ENCODE data around the gene ALG9.
A peak's percentile ranks its signal among the peaks of the same experiment; 100 is the strongest.
"Not testable (repeated sequence)": the region's sequence is repeated elsewhere in the genome, so short reads cannot be mapped to it uniquely, and the experiment has no call there.

Gene ALG9, protein sequence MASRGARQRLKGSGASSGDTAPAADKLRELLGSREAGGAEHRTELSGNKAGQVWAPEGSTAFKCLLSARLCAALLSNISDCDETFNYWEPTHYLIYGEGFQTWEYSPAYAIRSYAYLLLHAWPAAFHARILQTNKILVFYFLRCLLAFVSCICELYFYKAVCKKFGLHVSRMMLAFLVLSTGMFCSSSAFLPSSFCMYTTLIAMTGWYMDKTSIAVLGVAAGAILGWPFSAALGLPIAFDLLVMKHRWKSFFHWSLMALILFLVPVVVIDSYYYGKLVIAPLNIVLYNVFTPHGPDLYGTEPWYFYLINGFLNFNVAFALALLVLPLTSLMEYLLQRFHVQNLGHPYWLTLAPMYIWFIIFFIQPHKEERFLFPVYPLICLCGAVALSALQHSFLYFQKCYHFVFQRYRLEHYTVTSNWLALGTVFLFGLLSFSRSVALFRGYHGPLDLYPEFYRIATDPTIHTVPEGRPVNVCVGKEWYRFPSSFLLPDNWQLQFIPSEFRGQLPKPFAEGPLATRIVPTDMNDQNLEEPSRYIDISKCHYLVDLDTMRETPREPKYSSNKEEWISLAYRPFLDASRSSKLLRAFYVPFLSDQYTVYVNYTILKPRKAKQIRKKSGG

DNA sequence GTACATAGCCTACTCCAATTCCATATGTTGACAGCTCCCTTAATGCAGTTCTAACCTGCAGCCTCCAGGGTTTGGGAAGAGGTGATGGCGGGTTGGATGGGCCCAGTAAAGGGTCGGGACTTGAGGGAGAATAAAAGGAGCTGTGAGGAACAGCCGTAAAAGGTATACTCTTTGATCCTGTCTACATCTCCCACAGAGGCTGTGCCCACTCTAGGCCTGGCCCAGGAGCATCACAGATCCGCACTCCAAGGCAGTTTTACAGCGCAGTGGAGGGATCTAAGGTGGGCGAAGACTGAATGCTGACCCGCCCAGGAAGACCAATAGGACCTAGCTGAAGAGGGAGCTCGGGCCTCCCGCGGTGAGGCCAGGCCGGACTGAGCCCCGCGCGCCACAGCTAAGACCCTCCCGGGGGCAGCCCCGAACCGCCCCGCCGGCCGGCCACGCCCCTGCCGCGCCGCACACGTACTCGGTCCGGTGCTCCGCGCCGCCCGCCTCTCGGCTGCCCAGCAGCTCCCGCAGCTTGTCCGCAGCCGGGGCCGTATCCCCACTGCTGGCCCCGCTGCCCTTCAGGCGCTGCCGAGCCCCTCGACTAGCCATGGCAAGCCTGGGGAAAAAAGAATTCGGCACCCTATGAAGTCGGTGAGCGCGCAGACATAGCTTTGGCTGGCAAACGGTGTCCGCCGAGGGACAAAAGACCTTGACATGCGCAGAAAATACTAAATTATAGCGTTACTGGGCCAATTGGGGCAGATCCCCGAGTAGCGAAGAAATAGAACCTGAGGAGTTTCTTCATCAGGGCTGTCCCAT lies at the start of gene ALG9:
ALG9 (minus strand) TSS at position 696 of the 807 bp plus-strand sequence; CDS start at position 597, 99 bp downstream.
- DNase-seq (ENCODE audit: low read depth in 2 of 2), result peak; percentile 69 to 82

DNA sequence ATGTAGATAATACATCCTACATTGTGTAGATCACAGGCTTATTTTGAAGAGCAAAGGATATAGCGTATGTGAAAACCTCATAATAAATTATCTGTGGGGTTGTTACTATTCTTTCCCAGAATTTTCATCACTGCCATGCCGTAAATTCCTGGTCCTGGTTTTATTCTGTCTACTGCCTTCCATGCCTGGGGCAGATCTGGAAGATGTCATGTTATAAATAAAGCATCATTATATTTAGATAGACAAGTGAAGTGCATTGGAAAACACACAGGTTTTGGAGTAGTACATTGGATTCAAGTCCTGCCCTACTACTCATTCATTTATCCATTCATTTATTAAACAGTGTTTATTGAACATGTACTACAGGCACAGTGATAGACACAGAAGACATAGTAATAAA lies 49.5 kb upstream of the ALG9 start:
- DNase-seq (ENCODE audit: low read depth in 2 of 2), result no peak

DNA sequence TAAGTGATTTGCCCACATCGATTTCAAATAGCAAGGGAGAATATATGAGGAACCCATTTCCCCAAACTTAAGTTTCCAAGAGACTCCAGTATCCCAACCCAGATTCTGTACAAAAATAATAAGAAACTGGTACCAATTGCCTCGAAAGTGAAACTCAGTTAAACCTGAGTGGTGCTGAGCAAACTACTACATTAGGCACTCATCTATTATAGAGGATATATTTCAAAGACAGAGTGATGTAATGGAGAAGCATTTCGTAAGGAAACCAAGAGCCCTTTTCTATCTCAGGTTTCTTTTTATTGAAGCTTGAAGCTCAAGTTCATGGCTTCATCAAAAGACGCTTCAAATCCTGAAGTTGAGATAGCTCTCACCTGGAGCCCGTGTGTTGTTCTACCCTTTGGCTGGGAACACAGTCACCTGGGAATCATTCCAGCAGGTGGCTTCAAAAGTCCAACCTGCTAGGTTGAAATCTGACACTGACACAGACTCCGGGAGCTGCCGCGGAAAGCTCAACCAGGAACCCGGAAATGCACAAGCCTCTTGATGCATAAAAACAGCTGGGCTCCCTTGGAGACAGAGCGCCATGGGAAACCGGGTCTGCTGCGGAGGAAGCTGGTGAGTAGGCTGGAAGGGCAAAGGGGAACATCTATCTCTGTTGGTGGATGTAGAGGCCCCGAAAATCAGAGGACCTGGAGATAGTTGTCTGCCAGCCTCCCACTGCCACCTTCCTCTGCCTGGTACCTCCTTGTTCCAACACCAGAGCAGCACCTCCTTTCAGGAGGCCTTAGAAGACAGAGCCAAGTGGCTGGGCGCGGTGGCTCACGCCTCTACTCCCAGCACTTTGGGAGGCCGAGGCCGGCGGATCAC lies 47.2 kb upstream of the ALG9 start, which contains the start of gene C11orf52:
C11orf52 (plus strand) TSS at position 524 of the 867 bp plus-strand sequence; CDS start at position 584, 60 bp downstream.
- no peak for DNase-seq (ENCODE audit: low read depth in 2 of 2)

DNA sequence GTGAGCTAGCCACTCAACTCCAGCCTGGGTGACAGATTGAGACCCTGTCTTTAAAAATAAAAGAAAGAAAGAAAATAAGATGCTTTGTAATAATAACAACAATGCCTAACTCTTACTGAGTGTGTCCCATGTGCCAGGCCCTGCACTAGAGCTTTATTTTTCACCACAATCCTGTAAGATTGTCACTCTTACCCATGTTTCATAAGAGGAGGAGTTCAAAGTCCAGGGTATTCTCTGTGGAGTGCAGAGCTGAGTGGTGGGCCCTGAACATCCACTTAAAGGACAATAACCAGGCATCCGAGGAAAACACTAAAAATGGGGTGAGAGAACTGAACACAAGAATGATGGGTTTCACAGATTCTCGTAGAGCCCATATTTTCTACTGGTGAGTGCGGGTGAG lies 46.4 kb upstream of the ALG9 start:
- DNase-seq (ENCODE audit: low read depth in 2 of 2), result no peak

DNA sequence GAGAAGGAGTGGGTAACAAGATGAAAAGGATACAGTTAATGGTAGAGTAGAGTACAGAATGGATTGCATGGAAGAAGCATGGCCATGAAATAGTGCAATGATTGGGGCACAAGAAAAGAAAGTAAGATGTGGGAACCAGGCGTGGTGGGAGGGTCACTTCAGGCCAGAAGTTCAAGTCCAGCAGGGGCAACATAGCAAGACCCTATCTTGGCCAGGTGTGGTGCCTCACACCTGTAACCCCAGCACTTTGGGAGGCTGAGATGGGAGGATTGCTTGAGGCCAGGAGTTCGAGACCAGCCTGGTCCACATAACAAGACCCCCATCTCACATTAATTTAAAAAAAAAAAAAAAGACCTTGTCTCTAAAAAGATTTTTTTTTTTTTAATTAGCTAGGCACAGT lies 45.9 kb upstream of the ALG9 start:
- no peak for DNase-seq (ENCODE audit: low read depth in 2 of 2)

DNA sequence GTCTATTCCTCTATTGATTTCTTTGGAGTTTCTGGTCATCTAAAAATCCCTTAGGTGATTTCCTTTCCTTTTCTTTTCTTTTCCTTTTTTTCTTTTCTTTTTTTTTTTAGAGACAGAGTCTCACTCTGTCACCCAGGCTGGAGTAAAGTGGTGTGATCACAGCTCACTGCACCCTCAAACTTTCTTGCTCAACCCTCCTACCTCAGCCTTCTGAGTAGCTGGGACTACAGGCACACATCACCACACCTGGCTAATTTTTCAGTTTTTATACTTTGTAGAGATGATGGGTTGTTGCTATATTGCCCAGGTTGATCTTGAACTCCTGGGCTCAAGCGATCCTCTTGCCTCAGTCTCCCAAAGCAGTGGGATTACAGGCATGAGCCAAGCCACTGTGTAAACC lies 45.4 kb upstream of the ALG9 start:
- no peak for DNase-seq (ENCODE audit: low read depth in 2 of 2)

DNA sequence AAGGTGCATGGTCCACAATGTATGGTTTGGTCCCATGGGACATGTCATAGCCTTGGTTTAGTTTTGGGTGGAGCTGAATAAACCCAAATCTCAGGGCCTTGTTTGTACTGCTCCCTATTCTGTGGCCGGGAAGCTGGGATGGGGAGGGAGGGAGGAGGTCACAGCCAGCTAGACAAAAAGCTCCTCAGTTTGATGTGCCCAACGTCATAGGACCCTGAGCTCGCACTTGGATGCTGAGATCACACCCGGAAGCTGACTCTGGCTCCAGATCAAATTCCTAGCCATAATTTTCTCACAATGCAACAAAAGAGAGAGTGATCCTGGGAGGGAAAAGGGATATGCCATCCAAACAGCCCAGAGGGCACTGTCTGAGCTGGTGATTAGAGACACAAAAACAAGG lies 42.6 kb upstream of the ALG9 start:
- DNase-seq (ENCODE audit: low read depth in 2 of 2), result no peak

DNA sequence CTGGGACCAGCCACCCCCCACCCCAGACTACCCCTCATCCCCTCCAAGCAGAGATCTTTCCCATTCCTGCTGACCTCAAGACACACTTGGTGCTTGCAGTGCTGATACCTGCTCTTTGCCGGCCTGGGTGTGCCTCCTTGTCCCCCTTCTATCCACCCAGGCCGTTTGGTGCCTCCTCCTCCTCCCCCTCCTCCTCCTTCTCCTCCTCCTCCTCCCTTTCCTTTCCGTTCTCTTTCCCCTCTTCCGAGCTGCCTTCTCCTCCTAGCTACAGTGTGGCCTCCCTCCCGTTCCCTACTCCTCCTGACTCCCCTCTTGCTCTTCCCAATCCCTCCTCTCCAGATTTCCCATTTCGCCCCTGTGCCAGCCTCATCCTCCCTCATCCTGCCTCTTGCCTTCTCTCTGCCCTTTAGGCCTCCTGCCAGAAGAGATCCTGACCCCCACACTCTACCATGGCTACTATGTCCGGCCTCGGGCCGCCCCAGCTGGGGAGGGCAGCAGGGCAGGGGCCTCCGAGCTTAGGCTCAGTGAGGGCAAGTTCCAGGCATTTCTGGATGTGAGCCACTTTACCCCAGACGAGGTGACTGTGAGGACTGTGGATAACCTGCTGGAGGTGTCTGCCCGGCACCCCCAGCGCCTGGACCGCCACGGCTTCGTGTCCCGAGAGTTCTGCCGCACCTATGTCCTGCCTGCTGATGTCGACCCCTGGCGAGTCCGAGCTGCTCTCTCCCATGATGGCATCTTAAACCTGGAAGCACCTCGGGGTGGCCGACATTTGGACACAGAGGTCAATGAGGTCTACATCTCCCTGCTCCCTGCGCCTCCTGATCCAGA lies 41.9 kb upstream of the ALG9 start:
- no peak for DNase-seq (ENCODE audit: low read depth in 2 of 2)

DNA sequence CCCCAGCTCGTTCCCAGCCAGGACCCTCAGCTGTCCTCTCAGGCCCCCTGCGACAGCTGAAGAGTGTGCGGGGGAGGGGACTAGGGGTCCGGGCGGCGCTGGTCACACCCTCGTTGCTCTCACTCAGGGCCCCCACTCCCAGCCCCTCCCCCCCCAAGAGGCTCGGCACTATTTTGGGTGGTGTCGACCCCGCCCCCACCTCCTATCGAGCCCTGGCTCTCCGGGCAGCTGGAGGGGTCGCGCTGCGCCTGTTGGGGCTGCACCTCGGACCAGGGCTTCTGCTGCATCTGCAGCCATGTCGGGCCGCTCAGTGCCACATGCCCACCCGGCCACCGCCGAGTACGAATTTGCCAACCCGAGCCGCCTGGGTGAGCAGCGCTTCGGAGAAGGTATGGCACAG lies 41.2 kb upstream of the ALG9 start, which contains the start of gene HSPB2:
HSPB2 (plus strand) TSS at position 200 of the 400 bp plus-strand sequence; CDS start at position 296, 96 bp downstream.
- no peak for DNase-seq (ENCODE audit: low read depth in 2 of 2)

DNA sequence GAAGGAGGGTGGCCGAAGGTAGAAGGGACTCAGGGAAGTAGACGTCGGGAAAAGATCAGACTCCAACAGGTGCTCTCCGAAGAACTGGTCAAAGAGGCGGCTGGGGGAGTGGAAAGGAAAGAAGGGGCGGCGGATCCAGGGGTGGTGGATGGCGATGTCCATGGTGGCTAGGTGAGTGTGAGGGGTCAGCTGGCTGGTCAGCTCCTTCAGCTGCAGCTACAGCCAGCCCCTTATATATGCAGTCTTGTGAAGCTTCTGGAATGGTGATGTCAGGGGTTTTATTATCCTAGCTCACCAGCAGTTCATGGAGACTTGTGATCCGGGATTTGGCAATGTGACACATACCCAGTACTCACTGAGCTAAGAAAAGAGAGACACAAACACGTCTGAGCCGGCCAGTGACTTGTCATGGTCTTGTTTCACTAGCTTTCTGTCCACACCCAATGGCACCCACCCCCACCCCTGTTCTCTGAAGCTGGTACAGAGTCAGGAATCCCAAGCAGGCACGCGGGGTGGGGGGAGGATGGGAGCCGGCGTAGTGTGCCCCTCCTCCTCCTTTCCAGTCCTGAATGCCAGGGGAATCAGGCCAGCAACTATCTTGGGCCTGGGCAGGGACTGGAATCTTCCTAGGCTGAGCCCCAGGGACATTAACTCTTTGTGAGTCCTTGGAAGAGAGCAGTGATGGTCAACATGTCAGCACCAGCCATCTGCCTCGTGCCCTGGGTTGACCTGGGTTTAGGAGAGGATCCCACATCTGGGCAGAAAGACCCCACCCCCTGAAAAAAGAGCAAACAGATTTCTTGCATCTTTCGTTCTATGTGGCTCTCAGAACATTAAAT lies 40.4 kb upstream of the ALG9 start, which contains the start of gene CRYAB:
CRYAB (minus strand) TSS at position 208 of the 839 bp plus-strand sequence; CDS start at position 162, 46 bp downstream.
- no peak for DNase-seq (ENCODE audit: low read depth in 2 of 2)

DNA sequence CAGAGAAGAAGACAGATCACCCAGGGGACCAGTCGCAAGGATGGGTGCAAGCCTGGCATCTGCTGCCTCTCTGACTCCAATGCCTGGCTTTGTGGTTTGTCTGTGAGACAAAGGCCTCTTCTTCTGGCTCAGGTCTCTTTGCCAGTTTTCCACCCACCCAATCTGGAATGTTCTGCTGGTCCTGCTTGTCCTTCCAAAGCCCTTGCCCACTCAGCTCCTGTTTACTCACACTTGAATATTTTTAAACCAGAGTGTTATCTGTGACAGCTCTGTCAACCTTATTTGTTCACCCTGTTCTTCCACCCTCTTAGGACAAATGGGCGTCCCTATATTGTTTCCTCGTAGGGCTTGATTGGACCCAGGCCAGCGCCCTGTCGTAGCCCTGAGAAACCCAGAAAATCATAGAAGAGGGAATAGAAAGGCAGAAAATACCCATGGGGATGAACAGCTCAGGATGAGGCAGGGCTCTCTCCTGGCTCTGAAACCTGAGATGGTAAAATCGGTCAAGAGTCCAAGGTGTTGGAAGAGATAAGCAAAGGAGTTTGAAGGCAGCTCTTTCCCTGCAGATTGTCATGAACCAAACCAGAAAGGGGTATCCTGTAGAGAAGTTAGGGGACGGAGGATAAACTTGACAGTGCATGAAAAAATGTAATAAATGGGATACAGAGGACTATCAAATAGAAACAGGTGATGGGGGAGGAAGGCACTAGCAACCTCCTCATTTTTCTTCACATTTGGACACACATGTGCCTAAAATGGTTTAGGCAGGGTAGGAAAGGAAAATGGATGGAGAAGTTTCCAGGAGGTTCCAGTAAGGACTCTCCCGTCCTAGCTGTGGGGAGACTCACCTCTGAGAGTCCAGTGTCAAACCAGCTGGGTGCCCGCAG lies 39.5 kb upstream of the ALG9 start:
- no peak for DNase-seq (ENCODE audit: low read depth in 2 of 2)

DNA sequence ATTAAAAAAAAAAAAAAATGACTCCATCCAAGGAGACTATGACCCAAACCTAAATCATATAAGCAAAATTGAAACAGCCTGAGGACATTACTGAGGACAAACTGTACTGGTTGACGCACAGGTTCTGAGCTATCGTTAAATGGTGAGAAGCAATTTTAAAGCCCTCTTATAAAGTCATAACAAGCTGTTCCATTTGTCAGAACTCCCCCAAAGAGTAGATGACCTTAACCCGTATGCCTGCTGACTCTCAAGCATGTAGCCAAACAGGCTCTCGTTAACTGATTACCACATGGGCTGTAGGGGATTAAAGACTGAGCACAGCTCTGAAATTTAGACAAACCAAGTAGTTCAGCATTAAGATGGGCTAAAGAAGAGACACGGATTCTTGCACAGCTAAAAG lies 38.0 kb upstream of the ALG9 start:
- no peak for DNase-seq (ENCODE audit: low read depth in 2 of 2)

DNA sequence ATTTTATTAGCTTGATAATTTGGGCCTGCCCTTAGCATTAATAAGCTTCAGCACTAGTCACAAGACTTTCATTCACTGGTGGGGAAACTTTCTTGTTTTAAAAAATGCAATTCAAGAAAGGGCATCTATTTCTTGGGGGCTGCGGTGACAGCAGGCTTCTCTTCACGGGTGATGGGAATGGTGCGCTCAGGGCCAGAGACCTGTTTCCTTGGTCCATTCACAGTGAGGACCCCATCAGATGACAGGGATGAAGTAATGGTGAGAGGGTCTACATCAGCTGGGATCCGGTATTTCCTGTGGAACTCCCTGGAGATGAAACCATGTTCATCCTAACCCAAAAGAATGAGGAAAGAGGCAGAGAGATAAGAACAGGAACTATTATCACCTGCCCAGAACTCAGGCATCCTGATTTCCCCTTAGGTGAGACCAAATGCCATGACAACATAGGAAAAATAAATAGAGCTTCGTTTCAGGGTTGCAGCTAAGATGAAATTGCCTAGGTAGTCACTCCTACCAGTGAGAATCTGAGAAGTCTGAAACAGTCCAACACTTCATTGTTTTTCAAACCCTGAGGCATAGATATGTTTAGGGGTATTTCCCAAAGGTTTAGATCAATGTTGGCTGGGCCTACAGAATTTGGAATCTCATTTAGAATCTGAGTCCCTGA lies 37.4 kb upstream of the ALG9 start:
- no peak for DNase-seq (ENCODE audit: low read depth in 2 of 2)

DNA sequence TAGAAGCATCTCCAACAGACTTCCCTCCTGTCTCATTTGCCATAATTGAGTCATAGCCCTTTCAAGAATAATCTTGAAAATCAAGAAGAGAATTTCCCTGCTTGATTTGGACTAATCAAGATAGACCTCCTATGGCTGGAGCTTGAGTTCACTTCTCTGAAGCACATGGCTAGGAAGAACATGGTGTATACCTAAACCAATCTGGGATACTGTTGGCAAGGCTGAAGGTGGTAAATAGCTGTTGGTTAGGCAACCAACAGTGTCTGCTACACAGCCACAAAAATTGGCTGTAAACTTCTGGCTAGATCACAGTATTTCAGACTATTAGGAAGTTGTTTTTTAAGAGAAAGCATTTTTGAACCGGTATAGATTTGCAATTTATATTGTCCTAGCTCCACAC lies 35.3 kb upstream of the ALG9 start:
- DNase-seq (ENCODE audit: low read depth in 2 of 2), result no peak

DNA sequence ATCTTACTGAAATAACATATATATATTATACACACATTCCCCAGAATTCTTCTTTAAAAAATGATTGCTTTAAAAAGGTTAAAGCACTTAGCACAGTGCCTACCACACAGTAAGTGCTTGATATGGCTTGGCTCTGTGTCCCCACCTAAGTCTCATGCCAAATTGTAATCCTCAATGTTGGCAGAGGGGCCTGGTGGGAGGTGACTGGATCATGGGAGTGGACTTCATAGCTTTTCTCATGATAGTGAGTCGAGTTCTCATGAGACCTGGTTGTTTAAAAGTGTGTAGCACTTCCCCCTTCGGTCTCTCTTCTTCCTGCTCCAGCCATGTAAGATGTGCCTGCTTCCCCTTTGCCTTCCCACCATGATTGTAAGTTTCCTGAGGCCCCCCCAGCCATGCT lies 34.0 kb upstream of the ALG9 start:
- no peak for DNase-seq (ENCODE audit: low read depth in 2 of 2)

DNA sequence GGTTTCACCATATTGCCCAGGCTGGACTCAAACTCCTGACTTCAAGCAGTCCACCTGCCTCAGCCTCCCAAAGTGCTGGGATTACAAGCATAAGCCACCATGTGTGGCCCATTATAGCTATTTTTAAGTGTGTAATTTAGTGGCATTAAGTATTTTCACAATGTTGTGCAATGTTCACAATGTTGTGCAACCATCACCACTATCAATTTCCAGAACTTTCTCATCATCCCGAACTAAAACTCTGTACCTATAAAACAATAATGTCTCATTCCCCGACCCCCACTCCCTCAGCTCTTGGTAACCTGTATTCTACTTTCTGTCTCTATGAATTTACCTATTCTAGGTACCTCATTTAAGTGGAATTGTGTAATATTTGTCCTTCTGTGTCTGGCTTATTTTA lies 15.5 kb upstream of the ALG9 start:
- no peak for DNase-seq (ENCODE audit: low read depth in 2 of 2)

DNA sequence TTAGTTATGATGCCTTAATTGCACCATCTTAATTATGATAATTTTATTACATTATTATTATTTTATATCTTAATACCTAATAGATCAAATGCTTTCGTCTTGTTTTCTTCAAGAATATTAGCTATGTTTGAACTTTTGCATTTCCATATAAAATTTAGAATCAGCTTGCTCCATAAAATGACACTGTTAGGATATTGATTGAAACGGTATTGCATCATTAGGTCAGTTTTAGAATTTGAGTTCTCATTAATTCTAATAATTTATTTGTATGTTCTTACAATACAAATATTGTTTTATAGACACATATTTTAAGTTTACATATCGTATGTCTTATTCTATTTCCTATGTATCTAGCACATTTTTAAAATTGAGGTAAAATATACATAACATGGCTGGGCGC lies 14.7 kb upstream of the ALG9 start:
- DNase-seq (ENCODE audit: low read depth in 2 of 2), result no peak

DNA sequence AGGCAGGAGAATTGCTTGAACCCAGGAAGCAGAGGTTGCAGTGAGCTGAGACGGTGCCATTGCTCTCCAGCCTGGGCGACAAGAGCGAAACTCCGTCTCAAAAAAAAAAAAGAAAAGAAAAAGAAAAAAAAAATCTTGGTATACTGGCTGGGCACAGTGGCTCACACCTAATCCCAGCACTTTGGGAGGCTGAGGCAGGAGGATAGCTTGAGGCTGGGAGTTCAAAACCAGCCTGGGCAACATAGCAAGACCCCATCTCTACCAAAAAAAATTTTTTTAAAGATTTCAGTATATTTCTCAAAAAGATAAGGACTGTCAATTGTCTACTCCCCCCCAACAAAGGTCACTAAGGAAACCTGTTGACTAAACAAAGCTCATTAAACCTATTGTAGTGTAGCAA lies 13.7 kb upstream of the ALG9 start:
- DNase-seq (ENCODE audit: low read depth in 2 of 2), result not testable (repeated sequence)
